B cell (primary cell): Measurements from ENCODE around the gene KPNA2. TPM values are rescaled to one million over a fixed set of nuclear protein-coding genes. Genes with fewer than 3 reads are reported as not detected.
A peak's percentile ranks its signal among the peaks of the same experiment; 100 is the strongest.

Experiments used
- ATAC-seq: fragments of 200-7000 bp; cut with Tn5 transposase; one replicate; pipeline ENCODE4 v1.10.0; 2021; ENCODE audit warnings: low read depth, mild to moderate bottlenecking, moderate number of reproducible peaks, moderate library complexity
- CTCF ChIA-PET: fragments of 350-600 bp; sonication (Branson Sonifier 250); formaldehyde crosslinking; loops from one replicate; lab custom pipeline; 2021; ENCODE audit warnings: antibody characterized with exemption, inconsistent platforms; lab: Charles Lee
- POLR2A ChIA-PET: fragments of 350-600 bp; sonication (Branson Sonifier 250); formaldehyde crosslinking; loops from one replicate; lab custom pipeline; 2021; ENCODE audit warnings: antibody characterized with exemption; lab: Charles Lee
- DNase-seq: peaks from one replicate; pipeline ENCODE4 v3.0.0; 2013
- H2AFZ ChIP-seq: 2 replicates; pipeline ENCODE4 v1.6.1; 2012; ENCODE audit warnings: mild to moderate bottlenecking, low read depth, low read length; ENCODE audit not compliant: insufficient read depth, poor library complexity, severe bottlenecking
- H3K27ac ChIP-seq, 2 donors: 1 replicate in 1 of 2; 2 replicates in 1 of 2; pipeline ENCODE4 v1.5.1; 2012 to 2013; ENCODE audit warnings: low read length in 2 of 2, mild to moderate bottlenecking in 2 of 2, moderate library complexity in 1 of 2
- H3K27me3 ChIP-seq, 4 experiments: fragments of 200-600 bp in 1 of 4; sonication (generic) in 1 of 4; replicated peaks in 1 of 4; 1 replicate in 2 of 4; 2 replicates in 2 of 4; pipeline versions ENCODE4 v1.6.1 to v1.7.0; 2013 to 2016; ENCODE audit warnings: low read length in 3 of 4, mild to moderate bottlenecking in 2 of 4, mixed read lengths in 1 of 4, moderate library complexity in 1 of 4; ENCODE audit not compliant: insufficient read depth in 4 of 4, control insufficient read depth in 3 of 4; ENCODE audit errors: control extremely low read depth in 1 of 4
- H3K36me3 ChIP-seq, 2 experiments: replicated peaks in 1 of 2; 1 replicate in 1 of 2; 2 replicates in 1 of 2; pipeline versions ENCODE4 v1.6.1 to v1.7.1; 2013; ENCODE audit warnings: low read length in 1 of 2; ENCODE audit not compliant: insufficient read depth in 2 of 2, control insufficient read depth in 1 of 2; ENCODE audit errors: control extremely low read depth in 1 of 2, extremely low read depth in 1 of 2
- H3K4me1 ChIP-seq, 2 donors: fragments of 200-600 bp in 1 of 2; sonication (generic) in 1 of 2; 1 replicate in 1 of 2; 2 replicates in 1 of 2; pipeline versions ENCODE4 v1.5.1 to v1.6.1; 2013 to 2017; ENCODE audit warnings: low read length in 2 of 2; ENCODE audit not compliant: control insufficient read depth in 2 of 2, insufficient read depth in 2 of 2
- H3K4me2 ChIP-seq: replicated peaks from 2 replicates; pipeline ENCODE3; 2012; ENCODE audit warnings: mild to moderate bottlenecking, low read depth, low read length; ENCODE audit not compliant: poor library complexity, severe bottlenecking
- H3K4me3 ChIP-seq, 5 experiments: fragments of 200-600 bp in 1 of 5; sonication (generic) in 1 of 5; 1 replicate in 3 of 5; 2 replicates in 2 of 5; pipeline versions ENCODE4 v1.5.1 to v1.7.0; 2011 to 2016; ENCODE audit warnings: low read length in 4 of 5, mild to moderate bottlenecking in 4 of 5, low read depth in 2 of 5, control low read depth in 1 of 5, moderate library complexity in 1 of 5; ENCODE audit not compliant: insufficient read depth in 1 of 5; ENCODE audit errors: control extremely low read depth in 1 of 5, extremely low read depth in 1 of 5
- H3K79me2 ChIP-seq: fragments of 200-600 bp; sonication (generic); one replicate; pipeline ENCODE4 v1.6.0; 2016; ENCODE audit warnings: low read length; ENCODE audit not compliant: control insufficient read depth, insufficient read depth
- H3K9ac ChIP-seq: fragments of 200-600 bp; sonication (generic); 2 replicates; pipeline ENCODE4 v1.6.1; 2017; ENCODE audit warnings: mild to moderate bottlenecking, low read length, moderate library complexity
- H3K9me3 ChIP-seq, 3 donors: one replicate each; pipeline versions ENCODE4 v1.6.1 to v1.7.1; 2013; ENCODE audit warnings: low read length in 2 of 3; ENCODE audit not compliant: control insufficient read depth in 2 of 3, insufficient read depth in 1 of 3; ENCODE audit errors: control extremely low read depth in 1 of 3
- H4K20me1 ChIP-seq: 2 replicates; pipeline ENCODE4 v1.6.0; 2012; ENCODE audit warnings: mild to moderate bottlenecking, low read length; ENCODE audit not compliant: insufficient read depth, control insufficient read depth, poor library complexity, severe bottlenecking
- H3K27ac Mint-ChIP-seq: one replicate; pipeline ENCODE4 v1.8.0; 2021; ENCODE audit warnings: mixed read lengths
- H3K27me3 Mint-ChIP-seq: one replicate; pipeline ENCODE4 v1.8.0; 2021; ENCODE audit warnings: mixed read lengths
- H3K4me1 Mint-ChIP-seq: one replicate; pipeline ENCODE4 v1.8.0; 2021; ENCODE audit warnings: mixed read lengths
- H3K4me3 Mint-ChIP-seq: one replicate; pipeline ENCODE4 v1.8.0; 2021; ENCODE audit warnings: mixed read lengths
- H3K9me3 Mint-ChIP-seq: one replicate; pipeline ENCODE4 v1.8.0; 2022; ENCODE audit warnings: mixed read lengths; ENCODE audit not compliant: insufficient read depth
- CTCF ChIP-seq: fragments of 200-600 bp; IDR thresholded peaks from one replicate; pipeline ENCODE4 v1.8.0; 2022; ENCODE audit warnings: antibody characterized with exemption, mild to moderate bottlenecking
- EZH2 ChIP-seq: IDR thresholded peaks from 2 replicates; pipeline ENCODE4 v1.6.1; 2012; ENCODE audit warnings: borderline replicate concordance, low read depth, mild to moderate bottlenecking, moderate library complexity, low read length; ENCODE audit not compliant: insufficient read depth, poor library complexity, severe bottlenecking
- WGBS: methylation state at CpG from one replicate; pipeline ENCODE4 v1.1.5; 2013; ENCODE audit warnings: missing lambda C conversion rate; ENCODE audit not compliant: insufficient coverage; 5-methylcytosine and 5-hydroxymethylcytosine counted together
- intact Hi-C: fragments of 100-400 bp; cut with micrococcal nuclease; formaldehyde crosslinking; loops from one replicate; pipeline ENCODE4 v1.10.0; 2022
- polyA plus RNA-seq: library from polyadenylated mRNA; depleted of rRNA; stranded (reverse); fragments of >200 nt; gene quantifications from 2 replicates; pipeline ENCODE4 v1.2.3, GENCODE V29; 2012
- total RNA-seq, 2 donors: library from RNA; stranded (reverse); fragments of 120-200 nt in 1 of 2; gene quantifications; 1 replicate in 1 of 2; 2 replicates in 1 of 2; pipeline versions ENCODE4 v1.2.3 to v1.2.4, GENCODE V29; 2013 to 2022

KPNA2 gene
- total and polyA plus RNA-seq, 2 donors (not counting 1 experiment from before 2014, with no cell fraction given): 20.0 to 25.2 TPM

GRCh38 chr17:67990909-67991308 lies 44.6 kb upstream of the KPNA2 start:
- Mint-ChIP-seq H3K27me3 (peaks cover 9% of the 10 kb centered on the region), H3K9me3 (no peaks in the 10 kb centered on the region), H3K4me1 (peaks cover 25% of the 10 kb centered on the region), H3K4me3 (no peak overlapping the region), H3K27ac (no peak overlapping the region)
- H3K79me2 ChIP-seq: no peaks in the 10 kb centered on the region
- H3K9ac ChIP-seq: no peak overlapping the region
- no peak overlapping the region for H2AFZ ChIP-seq
- no peak overlapping the region for H3K27ac ChIP-seq
- CTCF ChIA-PET: no interaction called here
- peaks cover 0 to 15% (median 7%) of the 10 kb centered on the region in 4 experiments for H3K27me3 ChIP-seq
- no peaks in the 10 kb centered on the region for H3K36me3 ChIP-seq
- no peak for ATAC-seq
- peaks cover 0 to 3% (median 0%) of the 10 kb centered on the region in 3 donors for H3K9me3 ChIP-seq
- POLR2A ChIA-PET: no interaction called here
- DNase-seq: no peak
- intact Hi-C loops: no loop called here
- H3K4me3 ChIP-seq: no peak overlapping the region
- TF ChIP-seq CTCF: no peak
- TF ChIP-seq EZH2: no peak
- no peaks in the 10 kb centered on the region for H4K20me1 ChIP-seq
- H3K4me1 ChIP-seq: peaks cover 24 to 27% of the 10 kb centered on the region in 2 donors
- H3K4me2 ChIP-seq: no peak overlapping the region
- WGBS: no CpG with 5 or more reads among the region's 4 CpGs

GRCh38 chr17:67992548-67993152 lies 42.9 kb upstream of the KPNA2 start:
- Histone ChIP-seq H3K9ac (peak overlapping the region; percentile 86), H3K9me3 (peaks cover 0 to 3% (median 0%) of the 10 kb centered on the region in 3 donors), H3K4me2 (peak overlapping the region; percentile 87), H4K20me1 (no peaks in the 10 kb centered on the region), H2AFZ (peak overlapping the region; percentile 89), H3K4me3 (peak overlapping the region in 4 of 5 experiments; percentile 64 to 89 (median 70)), H3K4me1 (peaks cover 30 to 34% of the 10 kb centered on the region in 2 donors), H3K27me3 (peaks cover 0 to 21% (median 8%) of the 10 kb centered on the region in 4 experiments), H3K27ac (peak overlapping the region in 1 of 2 donors; percentile 49), H3K36me3 (no peaks in the 10 kb centered on the region), H3K79me2 (no peaks in the 10 kb centered on the region)
- H3K4me1 Mint-ChIP-seq: peaks cover 33% of the 10 kb centered on the region
- DNase-seq (no peak), ATAC-seq (no peak)
- intact Hi-C loops: loop anchor here (1.0 to 2.0 kb wide), 2 partner anchors 28 to 298 kb away; partner anchors contain the start of genes ARSG and SLC16A6
- no peaks in the 10 kb centered on the region for H3K9me3 Mint-ChIP-seq
- CTCF ChIA-PET: no interaction called here
- POLR2A ChIA-PET: interaction anchor here (0.6 to 1.0 kb wide), 2 partner anchors 93 to 188 kb away, joined by 3 to 5 read pairs; no protein-coding TSS in a partner anchor
- peaks cover 17% of the 10 kb centered on the region for H3K27me3 Mint-ChIP-seq
- TF ChIP-seq CTCF (no peak), EZH2 (no peak)
- H3K4me3 Mint-ChIP-seq: peak overlapping the region; percentile 97
- H3K27ac Mint-ChIP-seq: peak overlapping the region; percentile 95
- WGBS: 6% methylated on average over 16 of the region's 18 CpGs
